Embryonic facial prominence (tissue), 1 donor: Measurements from ENCODE around the gene EIF1B.

Experiments
- DNase-seq: peaks from one replicate; pipeline ENCODE4 v3.0.0-alpha.2; 2016; ENCODE audit errors: extremely low spot score

The EIF1B gene

GRCh38 chr3:40340541-40341170 lies 31.1 kb downstream of the EIF1B start:
- DNase-seq, result no peak

- DNase-seq, result no peak
Observed at GRCh38 chr3:40341671-40342070, 32.2 kb downstream of the EIF1B start.

GRCh38 chr3:40350529-40350928 lies 41.0 kb downstream of the EIF1B start:
- DNase-seq, result no peak

GRCh38 chr3:40355410-40355809 lies 45.9 kb downstream of the EIF1B start:
- DNase-seq, result no peak

GRCh38 chr3:40358454-40358853 lies 48.9 kb downstream of the EIF1B start:
- no peak for DNase-seq
